Right forelimb (tissue), 1 donor: ENCODE measurements around the gene TOM1L2.
"Not testable (repeated sequence)": the region's sequence is repeated elsewhere in the genome, so short reads cannot be mapped to it uniquely, and the experiment has no call there.

Experiments used
- DNase-seq: peaks from one replicate; pipeline ENCODE4 v3.0.0-alpha.2; 2018

TOM1L2 gene

DNA sequence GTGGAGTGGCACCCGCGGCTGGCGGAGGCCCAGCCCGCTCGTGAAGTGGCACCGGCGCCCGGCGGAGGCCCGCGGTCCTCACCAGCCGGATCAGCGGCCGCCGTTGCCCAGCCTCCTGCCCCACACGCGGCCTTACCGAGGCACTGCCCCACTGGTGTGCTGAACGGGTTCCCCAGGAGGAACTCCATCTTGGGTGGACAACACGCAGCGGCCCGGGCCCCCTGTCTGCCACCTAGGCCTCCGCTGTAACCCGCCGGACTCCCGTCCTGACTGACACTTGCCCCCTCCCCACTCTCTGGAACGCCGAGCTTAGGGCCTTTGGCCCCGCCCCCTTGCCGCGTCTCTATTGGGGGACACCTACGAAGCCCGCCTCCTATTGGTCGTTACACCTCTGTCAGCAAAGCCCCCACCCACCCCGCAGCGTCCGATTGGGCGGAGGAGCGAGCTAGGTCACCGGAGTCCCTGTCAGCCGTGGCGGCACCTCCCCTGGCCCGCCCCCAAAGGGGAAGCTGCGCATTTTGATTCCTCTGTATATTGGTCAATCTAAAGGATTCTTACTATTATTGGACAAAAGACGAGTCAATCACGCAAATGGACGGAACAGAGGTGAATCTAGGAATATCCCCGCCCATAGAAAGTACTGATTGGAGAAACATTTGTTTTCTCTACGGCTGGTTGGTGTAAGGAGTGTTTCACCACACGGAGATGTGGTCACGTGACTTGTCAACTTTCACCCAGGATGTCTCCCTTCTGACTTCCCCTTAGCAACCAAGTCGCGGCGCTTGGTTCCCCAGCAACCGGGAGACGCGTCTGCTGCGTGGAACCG lies at the start of gene TOM1L2, which contains the start of gene DRC3:
Gene TOM1L2, minus strand, starts transcription at position 275 of the 826 bp plus-strand sequence. Its CDS starts 87 bp downstream, at position 188.
Gene DRC3, plus strand, starts transcription at position 737 of the 826 bp plus-strand sequence. CDS start 4,737 bp downstream, outside the sequence.
- DNase-seq, result peak; percentile 100

DNA sequence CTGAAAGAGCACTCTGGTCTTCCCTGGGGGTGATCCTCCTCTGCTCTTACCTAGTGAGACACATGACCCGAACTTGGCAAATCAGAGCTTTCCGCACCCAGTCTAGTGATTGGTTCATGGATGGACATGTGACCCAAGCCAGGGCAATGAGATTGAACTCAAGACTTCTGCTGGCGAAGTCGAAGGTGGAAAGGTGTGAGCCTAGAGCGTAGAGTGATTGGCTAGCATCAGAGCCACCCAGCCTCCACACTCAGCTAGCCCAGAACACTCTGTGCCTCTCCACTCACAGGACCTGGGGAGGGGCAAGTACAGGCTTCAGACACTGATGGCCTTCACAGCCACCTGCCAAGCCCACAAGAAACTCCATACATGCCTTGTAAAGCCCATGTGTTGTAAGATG lies 49.2 kb upstream of the TOM1L2 start:
- no peak for DNase-seq

DNA sequence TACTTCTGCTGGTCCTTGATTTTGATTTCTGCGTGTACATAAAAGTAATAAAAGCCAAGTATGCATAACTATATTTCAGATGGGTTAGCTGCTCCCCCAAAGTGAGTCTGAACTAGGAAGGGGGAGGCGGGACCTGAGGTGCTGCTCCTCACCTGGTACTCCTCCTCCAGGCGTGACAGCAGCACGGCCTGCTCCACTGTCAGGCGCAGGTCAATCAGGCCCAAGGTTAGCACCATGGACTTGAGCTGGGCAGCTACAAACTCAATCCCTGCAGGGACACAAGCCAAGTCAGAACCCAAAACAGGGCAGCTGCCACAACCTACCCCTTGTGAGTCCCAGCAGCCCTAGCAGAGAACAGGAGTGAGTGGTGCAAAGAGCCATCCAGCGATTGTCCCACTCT lies 48.8 kb upstream of the TOM1L2 start:
- DNase-seq, result no peak

DNA sequence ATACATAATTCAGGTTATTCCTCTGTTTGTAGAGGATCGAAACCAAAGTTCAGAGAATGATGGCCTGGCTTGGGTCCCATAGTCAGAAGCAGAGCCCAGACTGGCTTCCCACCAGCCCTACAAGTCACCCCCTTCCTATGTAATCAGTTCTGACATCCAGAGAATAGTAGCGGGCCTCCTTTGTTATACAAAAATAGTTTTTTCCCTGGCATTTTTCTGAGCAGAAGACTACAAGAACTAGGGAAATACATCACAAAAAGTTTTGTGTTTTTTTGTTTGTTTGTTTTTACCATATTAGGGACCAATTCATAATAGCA lies 47.6 kb upstream of the TOM1L2 start:
- no peak for DNase-seq

DNA sequence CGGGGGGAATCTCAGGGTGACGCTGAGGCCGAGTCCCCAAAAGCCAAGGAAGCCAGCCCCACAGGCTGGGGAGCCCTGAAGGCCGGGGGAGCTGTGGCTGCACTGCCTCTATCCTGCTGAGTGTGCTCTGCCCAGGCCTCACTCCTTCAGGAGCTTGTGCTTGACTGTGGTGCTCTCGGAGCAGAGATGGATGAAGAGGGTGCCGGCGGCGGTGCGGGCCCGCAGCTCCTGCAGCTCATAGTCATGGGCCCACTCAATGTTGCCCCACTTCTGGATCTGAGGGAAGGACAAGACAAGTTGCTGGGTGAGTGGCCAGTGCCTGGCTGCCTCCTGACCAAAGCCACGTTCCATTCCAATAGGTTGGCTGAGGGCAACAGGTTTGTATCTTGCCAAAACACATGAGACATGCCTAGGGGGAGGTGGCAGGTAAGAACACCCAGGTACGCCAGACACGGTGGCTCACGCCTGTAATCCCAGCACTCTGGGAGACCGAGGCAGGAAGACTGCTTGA lies 46.3 kb upstream of the TOM1L2 start:
- DNase-seq, result no peak

DNA sequence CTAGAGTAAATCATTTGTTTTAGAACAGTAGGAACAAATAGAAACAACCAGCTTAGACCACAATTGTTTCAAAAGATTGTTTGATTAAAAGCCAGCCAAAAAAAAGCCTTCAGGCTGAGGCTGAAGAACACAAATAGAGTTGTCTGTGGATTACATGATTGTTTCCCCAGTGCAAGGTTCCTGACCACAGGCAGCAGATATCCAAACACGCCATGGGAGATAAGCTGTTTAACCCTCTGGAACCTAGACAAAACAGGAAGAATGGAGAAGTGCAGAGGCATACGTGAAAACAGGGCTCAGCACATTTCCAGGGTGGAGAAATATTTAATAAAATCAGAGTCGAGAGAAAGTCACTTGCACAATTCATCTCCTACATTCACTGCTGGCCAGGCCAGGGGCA lies 45.8 kb upstream of the TOM1L2 start:
- no peak for DNase-seq

DNA sequence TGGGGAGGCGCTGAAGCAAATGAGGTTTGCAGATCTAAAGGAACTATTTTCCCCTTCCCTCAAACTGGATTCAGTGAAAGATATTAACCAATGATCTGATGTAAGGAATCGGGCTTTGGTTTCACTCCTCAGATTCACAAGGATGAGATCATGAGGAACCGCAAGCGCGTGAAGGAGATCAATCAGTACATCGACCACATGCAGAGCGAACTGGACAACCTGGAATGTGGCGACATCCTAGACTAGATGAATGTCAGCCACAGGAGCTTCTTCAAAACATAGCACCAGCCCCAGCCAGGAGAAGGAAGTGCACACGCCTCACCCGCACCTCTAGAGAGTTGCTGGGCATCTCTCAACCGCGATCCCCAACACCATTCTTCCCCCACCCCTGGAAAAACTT lies 44.2 kb upstream of the TOM1L2 start:
- DNase-seq, result no peak

DNA sequence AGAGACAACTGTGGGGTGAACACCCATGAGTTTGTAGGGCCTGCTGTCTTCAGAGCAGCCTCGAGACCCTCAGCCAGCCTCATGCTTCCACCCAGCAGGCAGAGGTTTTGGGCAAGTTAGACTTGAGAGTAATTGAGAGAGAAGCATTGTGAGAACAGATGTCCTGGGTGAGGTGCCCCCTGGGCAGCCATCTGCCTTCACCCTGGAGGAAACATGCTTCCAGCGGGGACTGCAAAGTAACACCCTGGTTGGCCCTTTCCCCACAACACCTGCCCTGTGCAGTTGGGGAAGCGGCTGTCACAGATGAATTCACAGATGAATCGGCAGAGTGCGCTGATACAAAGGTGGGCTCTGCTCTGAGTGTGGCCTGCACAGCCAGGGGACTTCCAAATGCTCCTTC lies 43.4 kb upstream of the TOM1L2 start:
- no peak for DNase-seq

DNA sequence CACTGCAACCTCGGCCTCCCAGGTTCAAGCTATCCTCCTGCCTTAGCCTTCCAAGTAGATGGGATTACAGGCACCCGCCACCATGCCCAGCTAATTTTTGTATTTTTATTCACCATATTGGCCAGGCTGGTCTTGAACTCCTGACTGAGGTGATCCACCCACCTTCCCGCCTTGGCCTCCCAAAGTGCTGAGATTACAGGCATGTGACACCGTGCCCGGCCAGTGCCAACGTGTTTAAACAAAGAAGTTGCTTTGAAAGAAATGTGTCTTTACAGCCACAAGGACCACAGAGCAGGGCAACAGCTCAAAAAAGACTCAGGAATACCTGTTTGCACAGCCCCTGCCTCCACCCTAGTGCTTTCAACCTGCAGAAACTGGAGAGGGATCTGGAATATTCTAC lies 41.8 kb upstream of the TOM1L2 start:
- DNase-seq, result no peak

DNA sequence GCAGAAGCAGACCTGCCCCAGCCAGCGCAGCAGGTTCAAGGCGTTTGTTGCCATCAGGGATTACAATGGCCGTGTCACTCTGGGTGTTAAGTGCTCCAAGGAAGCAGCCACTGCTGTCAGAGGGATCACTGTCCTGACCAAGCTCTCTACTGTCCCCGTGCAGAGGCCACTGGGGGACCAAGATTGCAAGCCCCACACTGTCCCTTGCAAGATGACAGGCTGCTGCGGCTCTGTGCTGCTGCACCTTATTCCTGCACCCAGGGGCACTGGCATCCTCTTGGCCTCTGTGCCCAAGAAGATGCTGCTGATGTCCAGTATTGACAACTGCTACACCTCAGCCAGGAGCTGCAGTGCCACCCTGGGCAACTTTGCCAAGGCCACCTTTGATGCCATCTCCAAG lies 39.1 kb upstream of the TOM1L2 start:
- no peak for DNase-seq

DNA sequence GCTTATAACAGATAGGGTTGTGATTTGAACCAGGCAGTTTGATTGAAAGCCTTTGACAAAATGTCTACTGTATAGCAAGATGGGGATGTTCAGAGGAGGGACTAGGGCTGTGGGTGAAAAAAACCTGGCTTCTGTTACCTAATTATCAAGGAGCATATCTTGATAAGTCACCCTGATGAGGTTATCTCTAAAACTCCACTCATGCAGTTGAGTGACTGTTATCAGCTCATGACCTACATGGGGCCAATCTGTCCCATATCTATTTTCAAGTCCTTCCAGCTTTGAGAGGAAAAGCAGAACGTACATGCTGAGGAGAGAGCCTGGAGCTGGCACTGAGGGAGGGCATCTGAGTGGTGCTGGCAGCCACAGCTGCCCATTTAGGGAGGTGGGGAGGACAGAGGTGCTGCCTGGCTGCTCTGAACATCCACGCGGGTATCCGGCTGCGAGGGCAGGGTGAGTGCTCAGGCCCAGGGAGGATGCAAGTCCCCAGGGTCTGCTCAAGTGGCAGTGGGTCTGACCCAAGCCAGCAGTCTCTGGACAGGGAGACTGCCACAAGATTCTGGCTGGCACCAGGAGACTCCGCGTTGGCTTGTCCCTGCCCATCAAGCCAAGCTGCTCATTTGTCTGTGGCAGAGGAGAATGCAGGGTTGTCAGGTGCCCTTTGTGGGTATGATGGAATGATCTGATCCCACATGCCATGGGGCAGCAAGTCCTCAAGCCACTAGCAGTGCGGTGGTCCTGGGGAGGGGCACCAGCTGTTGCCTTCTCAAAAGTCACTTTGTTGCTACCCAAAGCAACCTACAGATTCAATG lies 37.6 kb upstream of the TOM1L2 start:
- no peak for DNase-seq

DNA sequence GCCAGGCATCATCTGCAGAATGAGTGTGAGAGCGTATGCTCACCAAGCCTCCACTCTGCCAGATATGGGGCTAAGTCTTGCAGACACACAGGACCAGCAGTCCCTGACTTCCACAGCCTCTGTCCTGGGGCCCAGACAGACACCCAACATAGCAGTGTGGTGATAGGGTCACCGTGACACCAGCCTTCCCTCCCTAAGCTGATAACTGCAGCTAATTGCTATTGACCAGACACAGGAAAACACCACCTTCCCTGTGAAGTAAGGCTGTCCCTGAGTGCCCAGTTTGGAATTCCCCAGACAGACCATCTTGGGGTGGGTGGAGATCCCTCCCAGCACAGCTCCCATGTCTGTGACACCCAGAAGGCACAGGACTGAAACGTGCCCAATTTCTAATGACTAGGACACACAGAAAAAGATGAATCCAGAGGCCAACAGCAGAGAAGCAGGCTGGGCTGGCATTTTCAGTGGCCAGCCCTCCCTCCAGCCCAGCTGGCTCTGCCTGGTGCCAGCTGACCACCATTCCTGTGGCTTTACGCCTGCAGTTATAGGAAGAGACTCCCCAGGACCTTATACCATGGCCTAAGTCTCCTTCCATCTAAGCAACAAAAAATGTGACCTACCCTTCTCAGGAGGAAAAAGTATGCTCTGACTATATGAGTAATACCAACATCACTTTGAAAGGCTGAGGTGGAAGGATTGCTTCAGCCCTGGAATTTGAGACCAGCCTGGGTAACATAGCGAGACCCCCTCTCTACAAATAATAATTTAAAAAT lies 36.5 kb upstream of the TOM1L2 start:
- no peak for DNase-seq

DNA sequence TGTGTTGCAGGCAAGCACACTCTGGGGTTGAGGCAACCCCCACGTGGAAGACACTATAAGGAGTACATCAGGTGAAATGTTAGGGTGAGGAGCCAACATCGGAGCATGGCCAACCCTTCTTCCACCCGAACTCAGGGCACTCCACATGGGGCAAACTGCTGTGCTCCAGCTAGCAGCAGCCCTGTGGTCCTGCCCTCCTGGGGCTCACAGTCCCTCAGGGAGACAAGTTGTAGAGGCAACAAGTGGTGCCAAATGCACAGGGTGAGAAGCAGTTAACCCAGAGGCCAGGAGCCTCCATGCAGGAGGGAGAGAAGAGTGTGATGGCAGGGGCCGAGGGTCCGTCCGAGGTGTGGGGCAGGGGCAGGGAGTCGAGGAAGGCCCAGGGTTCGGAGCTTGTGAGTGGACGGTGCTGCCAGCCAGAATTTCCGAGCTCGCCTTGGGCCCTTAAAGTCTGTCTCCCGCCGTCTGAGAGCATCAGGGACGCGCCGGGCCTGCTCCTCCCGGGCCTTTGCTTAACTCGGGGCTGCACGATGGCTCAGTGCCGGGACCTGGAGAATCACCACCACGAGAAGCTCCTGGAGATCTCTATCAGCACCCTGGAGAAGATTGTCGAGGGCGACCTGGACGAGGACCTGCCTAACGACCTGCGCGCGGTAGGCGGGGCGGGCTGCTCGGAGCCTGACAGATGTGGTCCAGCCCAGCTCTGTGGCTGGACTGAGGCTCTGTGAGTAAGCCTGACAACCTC lies 34.5 kb upstream of the TOM1L2 start:
- no peak for DNase-seq

DNA sequence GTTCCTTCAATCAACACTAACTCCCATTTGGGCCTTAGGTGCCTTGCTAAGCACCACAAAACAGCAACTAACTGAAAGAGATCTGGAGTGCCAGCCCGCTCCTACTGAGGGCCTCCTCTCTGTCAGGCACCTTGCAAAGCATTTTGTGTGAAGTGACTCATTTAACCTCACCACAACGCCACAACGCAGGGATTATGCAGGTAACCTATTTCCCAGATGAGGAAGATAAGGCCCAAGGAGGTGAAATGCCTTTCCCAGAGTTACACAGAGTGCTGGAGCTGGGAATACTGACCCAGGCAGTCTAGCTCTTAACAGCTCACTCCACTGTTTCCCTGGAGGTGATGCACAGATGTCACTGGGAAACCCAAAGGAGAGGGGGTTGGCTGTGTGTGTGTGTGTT lies 33.3 kb upstream of the TOM1L2 start:
- DNase-seq, result no peak

DNA sequence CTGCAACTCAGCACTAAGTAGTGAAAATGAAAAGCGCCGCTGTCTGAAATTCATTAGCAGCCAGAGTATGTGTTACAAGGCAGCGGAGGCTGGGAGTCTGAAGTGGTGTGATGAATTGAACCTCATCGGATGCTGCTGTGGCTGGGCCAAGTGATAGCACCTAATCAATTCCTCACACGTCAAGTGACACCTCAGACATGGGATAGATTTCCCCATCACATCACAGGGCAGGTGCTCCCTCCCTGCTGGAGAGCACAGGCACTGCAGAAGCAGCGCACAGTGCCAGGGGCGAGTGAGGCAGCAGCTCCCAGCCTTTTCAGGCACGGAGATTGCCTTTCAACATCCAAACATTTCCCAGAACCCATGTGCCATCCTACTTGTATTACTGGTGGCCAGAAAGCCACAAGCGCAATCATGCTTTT lies 32.7 kb upstream of the TOM1L2 start:
- no peak for DNase-seq

DNA sequence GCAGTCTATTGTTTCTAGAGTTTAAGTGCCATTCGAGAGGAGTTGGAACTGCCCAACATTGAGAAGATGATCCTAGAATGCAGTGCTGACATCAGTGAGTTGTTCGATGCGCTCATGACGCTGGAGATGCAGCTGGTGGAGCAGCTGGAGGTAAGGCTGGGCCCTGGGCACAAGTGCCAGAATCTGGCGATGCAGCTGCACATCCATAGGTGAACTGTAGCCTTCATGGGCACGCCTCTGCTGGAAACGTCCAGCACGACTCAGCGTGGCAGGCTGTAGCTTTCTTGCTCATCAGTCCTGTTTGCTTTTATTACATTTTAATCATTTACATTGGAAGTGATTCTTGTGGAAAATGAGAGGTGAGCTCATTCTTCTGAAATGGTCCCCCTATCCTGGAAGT lies 32.1 kb upstream of the TOM1L2 start:
- no peak for DNase-seq

DNA sequence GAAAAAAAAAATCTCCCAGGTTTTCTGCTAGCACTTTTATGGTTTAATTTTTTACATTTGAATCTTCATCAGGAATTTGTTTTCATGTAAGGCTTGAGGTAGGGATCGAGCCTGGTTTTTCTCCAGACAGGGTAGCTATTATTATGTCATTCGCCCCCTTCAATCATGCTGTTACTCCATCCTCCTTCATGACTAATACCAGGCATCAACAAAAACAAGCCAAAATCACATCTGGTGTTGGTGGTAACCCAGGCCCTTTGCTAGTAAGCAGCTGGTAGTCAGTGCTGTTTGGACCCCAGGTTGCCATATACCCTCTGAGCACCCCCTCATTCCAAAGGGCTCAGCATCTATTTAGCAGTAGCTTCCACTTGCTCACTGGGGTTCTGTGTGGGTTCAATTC lies 30.0 kb upstream of the TOM1L2 start:
- no peak for DNase-seq

DNA sequence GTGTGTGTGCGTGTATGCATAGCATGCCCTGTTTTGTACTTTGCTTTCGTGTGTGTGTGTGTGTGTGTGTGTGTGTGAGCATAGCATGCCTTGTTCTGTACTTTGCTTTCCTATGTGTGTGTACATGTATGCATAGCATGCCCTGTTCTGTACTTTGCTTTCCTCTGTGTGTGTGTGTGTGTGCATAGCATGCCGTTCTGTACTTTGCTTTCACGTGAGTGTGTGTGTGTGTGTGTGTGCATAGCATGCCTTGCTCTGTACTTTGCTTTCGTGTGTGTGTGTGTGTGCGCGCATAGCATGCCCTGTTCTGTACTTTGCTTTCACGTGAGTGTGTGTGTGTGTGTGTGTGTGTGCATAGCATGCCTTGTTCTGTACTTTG lies 27.8 kb upstream of the TOM1L2 start:
- DNase-seq, result no peak

DNA sequence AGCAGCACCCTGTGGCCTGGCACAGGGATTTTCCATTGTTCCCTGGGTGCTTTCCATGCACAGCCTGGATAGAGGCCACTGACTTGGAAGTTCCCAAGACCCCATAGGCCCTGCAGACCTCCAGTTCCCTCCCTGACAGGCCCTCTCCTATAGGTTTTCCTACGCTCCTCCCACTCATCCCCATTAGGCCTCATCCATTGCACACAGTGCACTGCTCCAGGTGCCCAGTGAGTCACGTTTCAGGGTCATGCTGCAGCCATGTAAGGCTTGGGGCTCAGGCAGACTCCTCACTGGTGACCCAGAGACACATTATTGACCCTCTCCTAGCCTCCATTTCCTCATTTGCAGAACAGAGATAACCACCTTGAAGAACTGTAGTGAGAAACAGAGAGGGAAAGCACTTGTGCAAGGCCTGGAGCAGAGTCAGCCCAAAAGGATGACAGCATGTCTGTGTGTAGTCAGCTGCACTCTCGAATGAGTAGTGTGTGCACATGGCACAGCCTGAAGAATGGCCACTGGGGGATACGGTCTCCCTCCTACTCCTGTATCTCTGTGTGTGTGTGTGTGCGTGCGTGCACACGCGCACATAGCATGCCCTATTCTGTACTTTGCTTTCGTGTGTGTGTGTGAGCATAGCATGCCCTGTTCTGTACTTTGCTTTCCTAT lies 27.3 kb upstream of the TOM1L2 start:
- no peak for DNase-seq

DNA sequence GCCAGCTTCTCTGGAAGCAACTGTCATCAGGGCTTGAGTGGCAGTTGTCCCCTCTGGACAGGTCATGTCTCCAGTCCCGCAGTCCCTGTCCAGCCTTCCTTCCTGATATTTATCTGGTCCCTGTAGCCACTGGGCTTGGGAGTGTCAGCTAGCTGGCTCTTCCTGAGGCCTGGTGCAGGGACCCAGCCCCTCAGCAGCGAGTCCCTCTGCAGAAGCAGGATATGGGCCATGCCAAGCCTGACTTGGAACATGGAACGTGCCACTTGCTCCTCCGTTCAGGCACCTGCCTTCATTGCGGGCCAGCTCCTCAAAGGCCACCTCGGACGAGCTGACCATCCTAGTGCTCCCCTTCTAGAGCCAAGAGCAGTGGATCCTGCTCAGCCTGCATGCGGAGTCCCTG lies 26.7 kb upstream of the TOM1L2 start:
- DNase-seq, result no peak

DNA sequence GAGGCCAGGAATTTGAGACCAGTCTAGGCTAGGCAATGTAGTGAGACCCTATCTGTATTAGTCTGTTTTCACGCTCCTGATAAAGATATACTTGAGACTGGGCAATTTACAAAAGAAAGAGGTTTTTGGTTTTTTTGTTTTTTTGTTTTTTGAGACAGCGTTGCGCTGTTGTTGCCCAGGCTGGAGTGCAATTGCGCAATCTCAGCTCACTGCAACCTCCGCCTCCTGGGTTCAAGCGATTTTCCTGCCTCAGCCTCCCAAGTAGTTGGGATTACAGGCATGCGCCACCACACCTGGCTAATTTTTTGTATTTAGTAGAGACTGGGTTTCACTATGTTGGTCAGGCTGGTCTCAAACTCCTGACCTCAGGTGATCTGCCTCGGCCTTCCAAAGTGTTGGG lies 23.7 kb upstream of the TOM1L2 start:
- not testable (repeated sequence) for DNase-seq
